WERI-Rb-1 (cell line): ENCODE data around the gene GNG7.
"Not testable (repeated sequence)": the region's sequence is repeated elsewhere in the genome, so short reads cannot be mapped to it uniquely, and the experiment has no call there.

Source experiments
- DNase-seq: peaks from one replicate; pipeline ENCODE4 v3.0.0-alpha.2; 2020
- H3K27ac ChIP-seq: fragments of 250-450 bp; sonication (Bioruptor Pico); 2 replicates; pipeline ENCODE4 v1.5.1; 2020; ENCODE audit warnings: mild to moderate bottlenecking, moderate library complexity
- H3K27me3 ChIP-seq: fragments of 250-450 bp; sonication (Bioruptor Pico); 2 replicates; pipeline ENCODE4 v1.5.1; 2021; ENCODE audit warnings: mild to moderate bottlenecking, low read depth, moderate library complexity; ENCODE audit not compliant: insufficient read depth, severe bottlenecking
- H3K36me3 ChIP-seq: fragments of 250-450 bp; sonication (Bioruptor Pico); 2 replicates; pipeline ENCODE4 v1.5.1; 2020; ENCODE audit warnings: mild to moderate bottlenecking, moderate library complexity
- H3K4me3 ChIP-seq: 2 replicates; pipeline ENCODE4 v1.5.1; 2011; ENCODE audit warnings: low read depth, mild to moderate bottlenecking, control low read depth, low read length
- H3K9me3 ChIP-seq: fragments of 250-450 bp; sonication (Bioruptor Pico); 2 replicates; pipeline ENCODE4 v1.5.1; 2021; ENCODE audit warnings: mild to moderate bottlenecking, moderate library complexity; ENCODE audit not compliant: severe bottlenecking
- CTCF ChIP-seq: IDR thresholded peaks from 2 replicates; pipeline ENCODE4 v1.5.1; 2011; ENCODE audit warnings: low read depth, mild to moderate bottlenecking, control low read depth, inconsistent platforms, low read length

The GNG7 gene

GRCh38 chr19:2546128-2547032, 156.1 kb downstream of the GNG7 start:
- TF ChIP-seq CTCF = no peak
- no peak overlapping the region for H3K4me3 ChIP-seq
- H3K27ac ChIP-seq = peak overlapping the region; percentile 48
- H3K36me3 ChIP-seq = no peaks in the 10 kb centered on the region
- no peaks in the 10 kb centered on the region for H3K9me3 ChIP-seq
- H3K27me3 ChIP-seq = no peaks in the 10 kb centered on the region
- peak; percentile 75 for DNase-seq

GRCh38 chr19:2545416-2546127, 156.9 kb downstream of the GNG7 start:
- H3K4me3 ChIP-seq, DNase-seq, H3K36me3 ChIP-seq, H3K9me3 ChIP-seq, H3K27me3 ChIP-seq: not testable (repeated sequence)
- H3K27ac ChIP-seq = peak overlapping the region; percentile 48; the same call in 1 of the 2 replicates

GRCh38 chr19:2544576-2545415, 157.7 kb downstream of the GNG7 start:
- Histone ChIP-seq H3K27ac (no peak overlapping the region), H3K27me3 (no peaks in the 10 kb centered on the region), H3K9me3 (no peaks in the 10 kb centered on the region), H3K4me3 (no peak overlapping the region), H3K36me3 (no peaks in the 10 kb centered on the region)
- TF ChIP-seq CTCF = no peak
- DNase-seq = no peak

- no peaks in the 10 kb centered on the region for H3K27me3 ChIP-seq
- peak overlapping the region; percentile 70 for H3K27ac ChIP-seq
Measured at GRCh38 chr19:2543463-2544442, 158.7 kb downstream of the GNG7 start.

GRCh38 chr19:2543072-2543462, 159.4 kb downstream of the GNG7 start:
- not testable (repeated sequence) for H3K36me3 ChIP-seq, H3K4me3 ChIP-seq, H3K27me3 ChIP-seq, DNase-seq, H3K9me3 ChIP-seq
- H3K27ac ChIP-seq = peak overlapping the region; percentile 70

More at GRCh38 chr19:2543463-2544442, 158.7 kb downstream of the GNG7 start:
- no peaks in the 10 kb centered on the region for H3K36me3 ChIP-seq
- peak; percentile 27; the same call in 1 of the 2 replicates for TF ChIP-seq CTCF
- H3K9me3 ChIP-seq = no peaks in the 10 kb centered on the region
- peak; percentile 77 for DNase-seq
- H3K4me3 ChIP-seq = no peak overlapping the region
